ENCODE results near the gene YARS2.

The YARS2 gene

GRCh38 chr12:32754111-32754510, 1.6 kb downstream of the YARS2 start:
- TF ChIP-seq CTCF (IDR thresholded peaks at IDR 0.05; ENCODE audit: low read depth, low read length) = no peak
- H3K4me3 ChIP-seq (ENCODE audit: low read depth, low read length) = peak overlapping the region; percentile 99

GRCh38 chr12:32753605-32754004, 2.1 kb downstream of the YARS2 start:
- no peak for TF ChIP-seq CTCF (IDR thresholded peaks at IDR 0.05; ENCODE audit: low read depth, low read length)
- H3K4me3 ChIP-seq (ENCODE audit: low read depth, low read length) = no peak overlapping the region; the same call in 1 of the 2 replicates

- TF ChIP-seq CTCF (IDR thresholded peaks at IDR 0.05; ENCODE audit: low read depth, low read length) = no peak
- H3K4me3 ChIP-seq (ENCODE audit: low read depth, low read length) = no peak overlapping the region
These were observed 12.4 kb downstream of the YARS2 start for GRCh38 chr12:32743264-32743663.

GRCh38 chr12:32742133-32742532, 13.6 kb downstream of the YARS2 start:
- TF ChIP-seq CTCF (IDR thresholded peaks at IDR 0.05; ENCODE audit: low read depth, low read length) = no peak
- no peak overlapping the region for H3K4me3 ChIP-seq (ENCODE audit: low read depth, low read length)

- H3K4me3 ChIP-seq (ENCODE audit: low read depth, low read length) = no peak overlapping the region
- no peak for TF ChIP-seq CTCF (IDR thresholded peaks at IDR 0.05; ENCODE audit: low read depth, low read length)
These were observed 16.4 kb downstream of the YARS2 start for GRCh38 chr12:32739279-32739678.

GRCh38 chr12:32737715-32738114, 18.0 kb downstream of the YARS2 start:
- no peak overlapping the region for H3K4me3 ChIP-seq (ENCODE audit: low read depth, low read length)
- TF ChIP-seq CTCF (IDR thresholded peaks at IDR 0.05; ENCODE audit: low read depth, low read length) = no peak

- TF ChIP-seq CTCF (IDR thresholded peaks at IDR 0.05; ENCODE audit: low read depth, low read length) = no peak
- no peak overlapping the region for H3K4me3 ChIP-seq (ENCODE audit: low read depth, low read length)
These were observed 19.3 kb downstream of the YARS2 start for GRCh38 chr12:32736445-32736844.

Data from WI38 (cell line).